GM12864 (cell line): ENCODE results near the gene COL24A1.

Experiments
- DNase-seq: peaks from one replicate; pipeline ENCODE4 v3.0.0-alpha.2; 2011; ENCODE audit warnings: low read depth
- H3K4me3 ChIP-seq: 2 replicates; pipeline ENCODE4 v1.5.1; 2011; ENCODE audit warnings: mild to moderate bottlenecking, low read depth, low read length, control low read depth
- TF ChIP-seq, protein P1 (sequence below): IDR thresholded peaks from 2 replicates; pipeline ENCODE4 v1.5.1; 2011; ENCODE audit warnings: low read depth, mild to moderate bottlenecking, moderate library complexity, low read length, control low read depth, inconsistent platforms; ENCODE audit errors: missing control alignments

COL24A1 gene

GRCh38 chr1:85692730-85693314 is 463.8 kb downstream of the COL24A1 start:
- TF ChIP-seq, protein P1, sequence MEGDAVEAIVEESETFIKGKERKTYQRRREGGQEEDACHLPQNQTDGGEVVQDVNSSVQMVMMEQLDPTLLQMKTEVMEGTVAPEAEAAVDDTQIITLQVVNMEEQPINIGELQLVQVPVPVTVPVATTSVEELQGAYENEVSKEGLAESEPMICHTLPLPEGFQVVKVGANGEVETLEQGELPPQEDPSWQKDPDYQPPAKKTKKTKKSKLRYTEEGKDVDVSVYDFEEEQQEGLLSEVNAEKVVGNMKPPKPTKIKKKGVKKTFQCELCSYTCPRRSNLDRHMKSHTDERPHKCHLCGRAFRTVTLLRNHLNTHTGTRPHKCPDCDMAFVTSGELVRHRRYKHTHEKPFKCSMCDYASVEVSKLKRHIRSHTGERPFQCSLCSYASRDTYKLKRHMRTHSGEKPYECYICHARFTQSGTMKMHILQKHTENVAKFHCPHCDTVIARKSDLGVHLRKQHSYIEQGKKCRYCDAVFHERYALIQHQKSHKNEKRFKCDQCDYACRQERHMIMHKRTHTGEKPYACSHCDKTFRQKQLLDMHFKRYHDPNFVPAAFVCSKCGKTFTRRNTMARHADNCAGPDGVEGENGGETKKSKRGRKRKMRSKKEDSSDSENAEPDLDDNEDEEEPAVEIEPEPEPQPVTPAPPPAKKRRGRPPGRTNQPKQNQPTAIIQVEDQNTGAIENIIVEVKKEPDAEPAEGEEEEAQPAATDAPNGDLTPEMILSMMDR: peak; percentile 5
- DNase-seq: no peak
- H3K4me3 ChIP-seq: no peak overlapping the region

DNA sequence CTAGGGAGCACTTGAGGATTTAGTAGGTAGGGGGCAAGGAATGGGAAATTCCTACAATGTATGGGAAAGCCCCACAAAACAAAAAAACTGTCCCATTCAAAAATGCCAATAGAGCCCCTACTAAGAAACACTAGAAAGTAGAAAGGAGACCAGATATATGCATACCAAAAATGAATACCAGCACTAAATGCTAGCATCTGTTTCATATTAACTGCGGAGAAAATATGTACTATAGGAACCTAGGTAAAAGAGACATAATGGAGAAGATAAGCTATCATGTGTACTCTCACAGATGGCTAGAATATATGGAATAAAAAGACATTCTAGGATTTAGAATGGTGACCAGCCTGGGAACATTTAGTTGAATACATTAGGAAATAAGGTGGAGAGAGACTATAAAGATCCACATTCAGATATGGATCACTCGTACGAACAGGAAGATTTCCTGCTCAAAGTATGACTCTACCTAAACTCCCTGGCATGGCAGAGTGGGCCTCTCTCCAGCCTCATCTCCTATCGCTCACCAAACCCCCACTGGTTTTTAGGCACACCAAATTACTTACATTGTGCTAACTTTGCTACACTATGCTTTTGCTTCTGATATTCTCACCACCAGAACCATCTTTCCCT is 466.7 kb downstream of the COL24A1 start:
- no peak overlapping the region for H3K4me3 ChIP-seq
- TF ChIP-seq, protein P1: no peak
- no peak for DNase-seq

GRCh38 chr1:85683292-85684025 is 473.1 kb downstream of the COL24A1 start:
- DNase-seq: no peak
- no peak overlapping the region for H3K4me3 ChIP-seq
- TF ChIP-seq, protein P1: no peak

DNA sequence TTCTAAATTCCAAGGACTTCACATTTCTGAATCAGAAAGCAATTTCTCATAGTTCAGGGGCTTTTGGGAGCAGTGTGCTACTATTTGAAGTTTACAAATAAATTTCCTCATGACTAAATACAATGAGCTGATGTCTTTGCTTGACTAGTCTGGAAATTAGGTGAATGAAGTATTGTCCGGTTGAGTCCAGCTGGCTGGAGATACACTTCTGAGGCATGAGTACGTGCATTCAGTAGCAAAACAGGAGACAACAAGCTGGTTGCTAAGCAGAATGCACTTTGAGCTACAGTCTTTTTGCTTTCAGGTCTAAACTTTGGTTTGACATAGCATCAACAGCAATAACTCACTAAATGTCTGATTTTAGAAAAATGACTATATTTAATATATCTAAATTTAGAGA is 475.5 kb downstream of the COL24A1 start:
- no peak for DNase-seq
- no peak overlapping the region for H3K4me3 ChIP-seq
- TF ChIP-seq, protein P1: no peak
